T-helper 2 cell (primary cell): ENCODE data around the gene ADCY5.
A peak's percentile ranks its signal among the peaks of the same experiment; 100 is the strongest.

Source experiments
- DNase-seq, 5 experiments: peaks; one replicate each; pipeline versions ENCODE4 v3.0.0 to v3.0.0-alpha.2; 2012 to 2022

The ADCY5 gene

DNA sequence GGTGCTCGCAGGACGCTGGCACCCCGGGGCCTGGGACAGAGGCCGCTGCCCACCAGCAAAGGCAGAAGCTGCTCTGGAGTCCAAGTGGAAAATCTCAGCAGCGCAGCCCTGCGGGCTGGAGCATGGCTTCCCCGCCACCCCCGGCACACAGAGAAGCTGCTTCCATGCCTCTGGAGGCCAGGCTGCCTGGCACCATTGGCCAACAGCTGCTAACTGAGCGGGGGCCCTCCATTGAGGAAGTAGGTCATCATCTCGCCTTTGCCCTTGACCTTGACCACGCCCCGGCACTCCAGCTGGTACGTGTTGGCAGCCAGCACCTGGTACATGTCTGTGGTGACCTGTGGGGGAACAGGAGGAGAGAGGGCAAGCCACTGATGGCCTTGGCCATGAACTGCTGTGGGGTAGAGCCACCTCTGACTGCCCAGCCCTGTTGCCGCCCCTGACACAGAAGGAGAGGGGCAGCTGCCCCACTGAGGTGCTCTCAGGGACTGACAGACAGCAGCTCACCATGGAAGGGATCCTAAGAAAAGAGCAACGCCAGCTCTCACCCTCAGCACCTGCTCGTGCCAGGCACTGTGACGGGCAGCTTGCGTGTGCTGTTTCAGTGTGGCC is 164.4 kb downstream of the ADCY5 start:
- DNase-seq: no peak

- no peak for DNase-seq
These were observed 165.1 kb downstream of the ADCY5 start for GRCh38 chr3:123283657-123284398.

GRCh38 chr3:123283074-123283473 is 165.8 kb downstream of the ADCY5 start:
- no peak for DNase-seq

GRCh38 chr3:123282461-123282860 is 166.4 kb downstream of the ADCY5 start:
- no peak for DNase-seq

- no peak for DNase-seq
These were observed 167.0 kb downstream of the ADCY5 start for GRCh38 chr3:123281929-123282328.

DNA sequence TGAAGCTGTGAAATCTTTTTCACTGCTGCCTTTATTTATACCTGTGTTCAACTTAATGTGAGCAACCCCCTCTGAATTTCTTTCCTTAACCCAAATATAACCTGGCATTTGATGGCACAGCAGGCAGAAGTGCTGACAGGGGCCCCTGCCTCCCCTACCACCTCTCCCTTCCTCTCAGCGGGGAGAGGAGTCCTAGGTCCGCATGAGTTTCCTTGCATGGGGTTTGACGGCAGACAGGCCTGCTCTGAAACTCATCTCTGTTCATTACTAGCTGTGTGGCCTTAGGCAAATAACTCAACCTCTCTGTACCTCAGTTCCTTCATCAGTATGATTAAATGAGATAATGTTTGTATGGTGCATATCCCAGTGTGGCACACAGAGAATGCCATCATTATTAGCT is 167.5 kb downstream of the ADCY5 start:
- no peak for DNase-seq

DNA sequence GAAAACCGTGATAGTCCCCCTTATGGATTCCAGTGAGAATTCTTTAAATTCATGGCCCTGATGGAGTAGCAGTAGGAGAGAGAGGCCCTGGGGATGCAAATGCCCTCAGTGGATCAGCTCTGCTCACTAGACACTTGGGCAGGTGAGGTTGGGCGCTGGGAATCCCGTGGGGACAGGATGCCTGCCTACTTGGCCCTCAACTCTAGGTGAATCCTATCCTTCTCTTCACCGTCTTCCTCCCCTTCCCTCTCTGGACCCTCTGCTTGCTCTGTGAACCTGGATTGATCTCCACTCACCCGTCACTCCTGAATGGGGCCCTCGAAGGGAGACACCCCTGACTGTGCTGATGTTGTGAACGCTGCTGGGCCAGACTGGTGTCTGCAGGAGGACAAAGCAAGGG is 169.8 kb downstream of the ADCY5 start:
- no peak for DNase-seq

DNA sequence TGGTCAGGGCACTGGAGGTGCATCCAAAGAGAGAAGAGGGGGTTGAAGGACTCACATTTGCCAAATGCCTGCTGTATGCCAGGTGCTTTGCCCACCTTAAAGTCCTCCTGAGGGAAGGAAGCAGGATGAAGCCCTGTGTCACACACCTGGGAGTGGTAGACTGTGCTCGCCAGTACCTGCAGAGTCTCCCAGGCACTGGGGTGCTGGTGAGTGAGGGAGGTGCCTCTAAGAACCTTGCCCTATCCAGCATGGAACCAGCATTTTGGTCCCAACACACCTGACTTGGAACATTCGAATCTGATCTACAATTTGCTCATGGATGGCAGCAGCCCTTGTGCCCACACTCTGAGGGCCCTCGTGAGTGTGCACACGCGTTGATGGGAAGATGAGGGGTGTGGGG is 170.4 kb downstream of the ADCY5 start:
- no peak for DNase-seq

GRCh38 chr3:123277106-123277505 is 171.8 kb downstream of the ADCY5 start:
- DNase-seq: peak in 1 of 5 experiments; percentile 37

DNA sequence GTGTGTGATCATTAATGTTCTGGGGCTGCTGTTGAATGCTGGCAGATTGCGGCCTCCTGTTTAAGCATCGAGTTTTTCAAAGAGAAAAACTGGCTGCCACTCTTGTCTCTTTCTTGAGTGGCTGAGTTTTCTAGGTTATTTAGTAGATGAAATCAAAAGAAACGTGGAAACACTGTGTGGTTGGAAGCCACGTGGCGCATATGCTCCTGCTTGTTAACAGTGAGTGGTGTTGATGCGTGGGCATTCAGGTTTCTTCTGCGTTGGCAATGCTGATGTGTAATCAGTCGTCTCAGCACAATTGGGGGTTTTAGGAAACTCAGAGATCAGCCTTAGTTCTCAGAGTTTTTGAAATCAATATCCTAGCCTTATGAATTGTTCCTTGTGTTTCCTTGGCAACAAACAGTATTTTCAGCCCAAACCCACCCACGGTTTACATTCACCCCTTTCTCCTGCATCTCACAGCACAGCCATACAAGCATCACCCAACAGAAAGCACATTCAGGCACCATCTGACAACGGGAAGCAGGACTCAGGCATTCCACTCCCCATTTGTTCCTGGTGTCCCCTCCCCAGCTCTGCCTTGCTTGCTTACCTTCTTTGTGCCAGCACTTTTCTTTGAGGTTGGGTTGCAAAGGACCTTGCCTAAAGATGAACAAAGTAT is 172.4 kb downstream of the ADCY5 start:
- DNase-seq: no peak

- peak in 1 of 5 experiments; percentile 46 for DNase-seq
These were observed 173.2 kb downstream of the ADCY5 start for GRCh38 chr3:123275691-123276090.

- DNase-seq: no peak
These were observed 176.3 kb downstream of the ADCY5 start for GRCh38 chr3:123272547-123272946.

GRCh38 chr3:123271466-123272159 is 177.3 kb downstream of the ADCY5 start:
- DNase-seq: no peak

- no peak for DNase-seq
These were observed 178.1 kb downstream of the ADCY5 start for GRCh38 chr3:123270818-123271217.

DNA sequence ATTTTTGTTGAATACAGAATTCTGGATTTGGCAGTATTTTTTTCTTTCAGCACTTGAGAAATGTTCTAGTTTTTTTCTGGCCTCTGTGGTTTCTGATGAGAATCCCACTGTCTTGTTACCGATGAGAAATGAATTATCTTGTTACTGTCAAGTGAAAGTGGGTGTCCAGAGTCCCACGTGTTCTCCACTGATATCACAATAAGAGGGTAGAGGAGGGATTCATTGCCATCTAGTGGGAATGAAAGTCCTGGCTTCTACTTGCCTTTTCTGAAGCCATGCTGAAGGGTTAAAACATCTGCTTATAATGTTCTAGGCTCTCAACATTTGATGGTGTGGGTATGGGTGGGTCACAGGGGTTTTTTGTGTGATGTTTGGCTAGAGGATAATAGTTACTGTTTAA is 181.1 kb downstream of the ADCY5 start:
- no peak for DNase-seq

GRCh38 chr3:123263941-123264340 is 184.9 kb downstream of the ADCY5 start:
- DNase-seq: no peak

GRCh38 chr3:123262868-123263267 is 186.0 kb downstream of the ADCY5 start:
- DNase-seq: no peak

DNA sequence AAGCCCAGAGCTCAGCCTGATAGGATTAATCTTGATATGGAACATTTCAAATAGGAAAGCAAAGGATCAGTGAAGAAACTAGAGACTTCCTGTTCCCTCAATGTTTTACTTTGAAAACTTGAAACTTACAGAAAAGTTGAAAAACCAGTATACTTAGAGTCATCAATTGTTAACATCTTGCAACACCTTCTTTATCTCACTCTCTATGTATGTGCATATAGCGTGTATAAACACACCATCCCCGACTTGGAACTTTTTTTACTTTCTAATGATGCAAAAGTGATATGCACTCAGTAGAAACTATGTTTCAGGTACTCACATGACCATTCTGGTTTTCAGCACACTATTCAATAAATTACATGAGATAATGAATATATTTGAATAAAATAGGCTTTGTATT is 186.7 kb downstream of the ADCY5 start:
- DNase-seq: no peak

- no peak for DNase-seq
These were observed 187.2 kb downstream of the ADCY5 start for GRCh38 chr3:123261666-123262065.

- DNase-seq: peak in 1 of 5 experiments; percentile 55
These were observed 190.0 kb downstream of the ADCY5 start for GRCh38 chr3:123258811-123259420.

- no peak for DNase-seq
These were observed 190.5 kb downstream of the ADCY5 start for GRCh38 chr3:123258359-123258758.

DNA sequence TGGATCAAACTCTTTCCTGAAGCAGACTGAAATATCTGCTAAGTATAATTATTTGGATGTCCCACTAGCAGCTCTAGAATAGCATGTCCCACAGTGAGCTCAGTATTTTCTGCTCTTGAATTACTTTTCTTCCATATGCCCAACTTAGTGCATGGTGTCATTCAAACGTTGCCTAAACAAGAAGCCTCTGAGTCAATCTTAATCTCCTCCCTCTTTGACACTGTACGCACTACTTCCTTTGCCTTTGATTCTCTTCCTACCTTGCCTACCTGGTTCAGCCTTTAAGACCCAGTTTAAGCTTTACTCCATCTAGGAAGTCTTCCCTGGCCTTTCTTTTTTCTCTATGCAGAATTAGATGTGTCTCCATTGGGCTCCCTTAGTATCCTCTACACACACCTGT is 192.6 kb downstream of the ADCY5 start:
- no peak for DNase-seq

GRCh38 chr3:123246866-123247265 is 202.0 kb downstream of the ADCY5 start:
- DNase-seq: no peak
